Measurements from ENCODE around the gene ABHD12.

DNA sequence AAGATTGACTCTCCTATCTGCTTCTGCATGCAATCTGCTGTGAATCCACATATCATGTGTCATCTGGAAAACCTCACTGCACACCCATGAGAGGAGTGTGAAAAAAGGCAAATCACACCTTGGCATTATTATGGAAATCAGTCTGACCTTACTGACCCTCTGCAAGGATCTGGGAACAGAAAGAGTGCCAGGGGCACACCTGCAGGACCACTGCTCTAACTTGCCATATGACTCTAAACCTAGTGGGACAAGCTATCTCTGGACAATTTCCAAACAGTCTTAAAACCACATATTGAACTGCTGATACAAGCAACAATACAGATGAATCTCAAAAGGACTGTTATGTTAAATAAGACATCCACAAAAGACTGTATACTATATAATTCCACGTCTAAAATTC lies 50.3 kb downstream of the ABHD12 start:
- TF ChIP-seq POLR2A (IDR thresholded peaks at IDR 0.05) = no peak
- TF ChIP-seq, protein P1, sequence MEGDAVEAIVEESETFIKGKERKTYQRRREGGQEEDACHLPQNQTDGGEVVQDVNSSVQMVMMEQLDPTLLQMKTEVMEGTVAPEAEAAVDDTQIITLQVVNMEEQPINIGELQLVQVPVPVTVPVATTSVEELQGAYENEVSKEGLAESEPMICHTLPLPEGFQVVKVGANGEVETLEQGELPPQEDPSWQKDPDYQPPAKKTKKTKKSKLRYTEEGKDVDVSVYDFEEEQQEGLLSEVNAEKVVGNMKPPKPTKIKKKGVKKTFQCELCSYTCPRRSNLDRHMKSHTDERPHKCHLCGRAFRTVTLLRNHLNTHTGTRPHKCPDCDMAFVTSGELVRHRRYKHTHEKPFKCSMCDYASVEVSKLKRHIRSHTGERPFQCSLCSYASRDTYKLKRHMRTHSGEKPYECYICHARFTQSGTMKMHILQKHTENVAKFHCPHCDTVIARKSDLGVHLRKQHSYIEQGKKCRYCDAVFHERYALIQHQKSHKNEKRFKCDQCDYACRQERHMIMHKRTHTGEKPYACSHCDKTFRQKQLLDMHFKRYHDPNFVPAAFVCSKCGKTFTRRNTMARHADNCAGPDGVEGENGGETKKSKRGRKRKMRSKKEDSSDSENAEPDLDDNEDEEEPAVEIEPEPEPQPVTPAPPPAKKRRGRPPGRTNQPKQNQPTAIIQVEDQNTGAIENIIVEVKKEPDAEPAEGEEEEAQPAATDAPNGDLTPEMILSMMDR (IDR thresholded peaks at IDR 0.05 in 4 of 5, conservative IDR thresholded peaks at IDR 0.05 in 1 of 5) = no peak
